Measurements from ENCODE around the gene SLC24A2. TPM values are rescaled to one million over a fixed set of nuclear protein-coding genes. Genes with fewer than 3 reads are reported as not detected.

The SLC24A2 gene
- total and polyA plus RNA-seq, 2 of the 8 experiments (the other 6 are each of a cell fraction or from before 2014, with no cell fraction given), result 2.8 to 6.5 TPM

DNA sequence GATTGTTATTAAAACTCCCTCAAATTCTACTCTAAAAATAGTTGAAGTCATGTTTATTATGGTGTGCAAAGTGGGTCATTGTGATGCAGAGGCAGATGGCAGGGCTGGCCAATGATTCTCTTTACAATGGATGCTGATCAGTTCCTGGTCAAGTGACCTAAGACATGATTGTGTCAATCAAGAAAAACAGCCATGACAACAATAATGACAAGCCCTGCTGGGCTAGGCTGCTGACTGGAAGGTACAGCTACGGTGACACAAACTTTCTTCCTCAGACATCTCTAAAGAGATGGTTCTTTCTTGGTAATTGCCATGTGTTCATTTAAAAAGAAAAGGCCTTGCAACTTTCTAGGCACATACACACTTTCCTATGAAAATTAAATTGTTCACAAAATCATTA lies 3.6 kb downstream of the SLC24A2 start (continued):
- TF ChIP-seq, protein P1, sequence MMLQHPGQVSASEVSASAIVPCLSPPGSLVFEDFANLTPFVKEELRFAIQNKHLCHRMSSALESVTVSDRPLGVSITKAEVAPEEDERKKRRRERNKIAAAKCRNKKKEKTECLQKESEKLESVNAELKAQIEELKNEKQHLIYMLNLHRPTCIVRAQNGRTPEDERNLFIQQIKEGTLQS (IDR thresholded peaks at IDR 0.05; ENCODE audit: insufficient read depth, low read depth, low read length), result no peak
- TF ChIP-seq BCL11A (IDR thresholded peaks at IDR 0.05; ENCODE audit: low read depth in 2 of 2, low read length in 2 of 2), result no peak
- TF ChIP-seq KDM1A (IDR thresholded peaks at IDR 0.05; ENCODE audit: borderline replicate concordance, low read length), result no peak
- TF ChIP-seq CHD2 (IDR thresholded peaks at IDR 0.05; ENCODE audit: low read length), result no peak
- no peak for TF ChIP-seq BACH1 (IDR thresholded peaks at IDR 0.05; ENCODE audit: low read length)
